Measurements from ENCODE around the gene MYL1.

The MYL1 gene

DNA sequence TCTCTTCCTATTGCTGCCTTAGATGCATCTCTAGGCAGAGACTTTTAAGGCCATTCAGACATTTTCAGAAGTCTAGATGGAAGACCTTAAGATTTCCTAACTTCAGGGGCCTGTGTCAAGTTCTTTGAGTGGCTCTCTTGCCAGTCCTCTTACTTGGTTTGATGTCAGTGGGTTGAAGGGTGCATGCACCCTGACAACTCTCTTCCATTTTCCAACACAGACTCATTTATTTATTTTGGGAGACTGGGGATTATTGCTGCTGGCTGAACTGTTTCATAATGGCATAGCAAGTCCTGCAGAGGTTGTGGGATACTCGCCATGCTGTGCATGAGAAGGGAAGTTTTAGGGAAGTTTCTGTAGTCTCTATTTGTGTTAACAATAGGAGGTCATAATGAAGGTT is 50.7 kb downstream of the MYL1 start:
- POLR2A ChIA-PET = no interaction called here
- CTCF ChIA-PET = no interaction called here
- no peak overlapping the region for H3K4me3 ChIP-seq (ENCODE audit: low read depth, low read length)
- H3K4me1 ChIP-seq (ENCODE audit: control insufficient read depth, insufficient read depth, low read length) = no peaks in the 10 kb centered on the region
- H3K27ac ChIP-seq (ENCODE audit: extremely low read depth, low read depth, low read length) = no peak overlapping the region
- H3K36me3 ChIP-seq (ENCODE audit: control insufficient read depth in 2 of 2, insufficient read depth in 1 of 2, low read length in 2 of 2) = no peaks in the 10 kb centered on the region
- TF ChIP-seq AEBP2 (tag by site-specific recombination; IDR thresholded peaks at IDR 0.05; ENCODE audit: borderline replicate concordance) (no peak), ZNF677 (tag by site-specific recombination; IDR thresholded peaks at IDR 0.05) (no peak), ZNF785 (tag by site-specific recombination; IDR thresholded peaks at IDR 0.05) (no peak), ZNF514 (tag by site-specific recombination; IDR thresholded peaks at IDR 0.05) (no peak), SP3 (tag by site-specific recombination; IDR thresholded peaks at IDR 0.05) (no peak), ZNF555 (tag by site-specific recombination; conservative IDR thresholded peaks at IDR 0.05) (no peak), ZNF211 (tag by site-specific recombination; IDR thresholded peaks at IDR 0.05; ENCODE audit: low read depth) (no peak), ZNF621 (tag by site-specific recombination; IDR thresholded peaks at IDR 0.05) (no peak), RBAK (tag by site-specific recombination; IDR thresholded peaks at IDR 0.05) (no peak)
- no peaks in the 10 kb centered on the region for H3K9me3 ChIP-seq (ENCODE audit: control insufficient read depth, insufficient read depth, low read depth, low read length)

- H3K9me3 ChIP-seq (ENCODE audit: control insufficient read depth, insufficient read depth, low read depth, low read length) = no peaks in the 10 kb centered on the region
- CTCF ChIA-PET = no interaction called here
- TF ChIP-seq, protein P1, sequence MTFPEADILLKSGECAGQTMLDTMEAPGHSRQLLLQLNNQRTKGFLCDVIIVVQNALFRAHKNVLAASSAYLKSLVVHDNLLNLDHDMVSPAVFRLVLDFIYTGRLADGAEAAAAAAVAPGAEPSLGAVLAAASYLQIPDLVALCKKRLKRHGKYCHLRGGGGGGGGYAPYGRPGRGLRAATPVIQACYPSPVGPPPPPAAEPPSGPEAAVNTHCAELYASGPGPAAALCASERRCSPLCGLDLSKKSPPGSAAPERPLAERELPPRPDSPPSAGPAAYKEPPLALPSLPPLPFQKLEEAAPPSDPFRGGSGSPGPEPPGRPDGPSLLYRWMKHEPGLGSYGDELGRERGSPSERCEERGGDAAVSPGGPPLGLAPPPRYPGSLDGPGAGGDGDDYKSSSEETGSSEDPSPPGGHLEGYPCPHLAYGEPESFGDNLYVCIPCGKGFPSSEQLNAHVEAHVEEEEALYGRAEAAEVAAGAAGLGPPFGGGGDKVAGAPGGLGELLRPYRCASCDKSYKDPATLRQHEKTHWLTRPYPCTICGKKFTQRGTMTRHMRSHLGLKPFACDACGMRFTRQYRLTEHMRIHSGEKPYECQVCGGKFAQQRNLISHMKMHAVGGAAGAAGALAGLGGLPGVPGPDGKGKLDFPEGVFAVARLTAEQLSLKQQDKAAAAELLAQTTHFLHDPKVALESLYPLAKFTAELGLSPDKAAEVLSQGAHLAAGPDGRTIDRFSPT (tag by site-specific recombination; IDR thresholded peaks at IDR 0.05) = no peak
- TF ChIP-seq ZFP3 (tag by site-specific recombination; IDR thresholded peaks at IDR 0.05; ENCODE audit: low read depth) (no peak), ZBTB6 (tag by site-specific recombination; IDR thresholded peaks at IDR 0.05) (no peak), ZNF626 (tag by site-specific recombination; IDR thresholded peaks at IDR 0.05) (no peak), SP2 (tag by site-specific recombination; IDR thresholded peaks at IDR 0.05) (no peak), ZNF596 (tag by site-specific recombination; IDR thresholded peaks at IDR 0.05) (no peak), ZNF707 (tag by site-specific recombination; IDR thresholded peaks at IDR 0.05) (no peak)
- H3K4me3 ChIP-seq (ENCODE audit: low read depth, low read length) = no peak overlapping the region
- no peak overlapping the region for H3K27ac ChIP-seq (ENCODE audit: extremely low read depth, low read depth, low read length)
- no peaks in the 10 kb centered on the region for H3K36me3 ChIP-seq (ENCODE audit: control insufficient read depth in 2 of 2, insufficient read depth in 1 of 2, low read length in 2 of 2)
- H3K4me1 ChIP-seq (ENCODE audit: control insufficient read depth, insufficient read depth, low read length) = no peaks in the 10 kb centered on the region
- POLR2A ChIA-PET = no interaction called here
These were observed 51.1 kb downstream of the MYL1 start for GRCh38 chr2:210263841-210264240.

GRCh38 chr2:210262036-210262435 is 52.9 kb downstream of the MYL1 start:
- TF ChIP-seq GLIS2 (tag by site-specific recombination; IDR thresholded peaks at IDR 0.05) (no peak), ZNF48 (tag by site-specific recombination; IDR thresholded peaks at IDR 0.05) (no peak), KLF9 (tag by site-specific recombination; IDR thresholded peaks at IDR 0.05; ENCODE audit: low read depth) (no peak), ZEB2 (tag by site-specific recombination; IDR thresholded peaks at IDR 0.05) (no peak)
- H3K27ac ChIP-seq (ENCODE audit: extremely low read depth, low read depth, low read length) = no peak overlapping the region
- no peak overlapping the region for H3K4me3 ChIP-seq (ENCODE audit: low read depth, low read length)
- no peaks in the 10 kb centered on the region for H3K36me3 ChIP-seq (ENCODE audit: control insufficient read depth in 2 of 2, insufficient read depth in 1 of 2, low read length in 2 of 2)
- POLR2A ChIA-PET = no interaction called here
- no peaks in the 10 kb centered on the region for H3K9me3 ChIP-seq (ENCODE audit: control insufficient read depth, insufficient read depth, low read depth, low read length)
- CTCF ChIA-PET = interaction anchor here (0.7 kb wide), 1 partner anchor 9 kb away, joined by 5 read pairs; no protein-coding TSS in a partner anchor
- no peaks in the 10 kb centered on the region for H3K4me1 ChIP-seq (ENCODE audit: control insufficient read depth, insufficient read depth, low read length)
